Epidermal melanocyte (primary cell): ENCODE data around the gene E2F4.

Experiments
- DNase-seq: peaks from one replicate; pipeline ENCODE4 v3.0.0; 2011; ENCODE audit warnings: low spot score; ENCODE audit not compliant: insufficient read length

The E2F4 gene

GRCh38 chr16:67207249-67208091 is 15.5 kb downstream of the E2F4 start:
- no peak for DNase-seq

- DNase-seq: no peak
These were observed 16.4 kb downstream of the E2F4 start for GRCh38 chr16:67208154-67208896.

DNA sequence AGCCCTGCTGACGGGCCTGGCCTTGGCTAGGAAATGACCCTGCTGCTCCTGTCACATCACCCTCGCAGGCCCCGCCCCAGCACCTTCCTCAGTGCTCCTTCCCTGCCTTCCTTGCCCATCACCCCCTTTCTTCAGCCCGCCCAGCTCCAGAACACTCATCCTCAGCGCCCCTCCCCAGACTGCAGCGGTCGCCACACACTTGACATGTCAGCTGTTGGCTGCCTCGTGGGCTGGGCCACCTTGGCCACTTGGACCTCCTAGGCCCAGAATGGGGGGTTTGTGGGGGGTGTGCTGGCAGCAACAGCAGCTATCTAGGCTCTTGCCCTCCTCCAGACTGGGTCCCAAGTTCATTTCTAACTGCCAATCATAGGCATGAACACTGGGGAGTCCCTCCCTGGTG is 17.6 kb downstream of the E2F4 start:
- no peak for DNase-seq

DNA sequence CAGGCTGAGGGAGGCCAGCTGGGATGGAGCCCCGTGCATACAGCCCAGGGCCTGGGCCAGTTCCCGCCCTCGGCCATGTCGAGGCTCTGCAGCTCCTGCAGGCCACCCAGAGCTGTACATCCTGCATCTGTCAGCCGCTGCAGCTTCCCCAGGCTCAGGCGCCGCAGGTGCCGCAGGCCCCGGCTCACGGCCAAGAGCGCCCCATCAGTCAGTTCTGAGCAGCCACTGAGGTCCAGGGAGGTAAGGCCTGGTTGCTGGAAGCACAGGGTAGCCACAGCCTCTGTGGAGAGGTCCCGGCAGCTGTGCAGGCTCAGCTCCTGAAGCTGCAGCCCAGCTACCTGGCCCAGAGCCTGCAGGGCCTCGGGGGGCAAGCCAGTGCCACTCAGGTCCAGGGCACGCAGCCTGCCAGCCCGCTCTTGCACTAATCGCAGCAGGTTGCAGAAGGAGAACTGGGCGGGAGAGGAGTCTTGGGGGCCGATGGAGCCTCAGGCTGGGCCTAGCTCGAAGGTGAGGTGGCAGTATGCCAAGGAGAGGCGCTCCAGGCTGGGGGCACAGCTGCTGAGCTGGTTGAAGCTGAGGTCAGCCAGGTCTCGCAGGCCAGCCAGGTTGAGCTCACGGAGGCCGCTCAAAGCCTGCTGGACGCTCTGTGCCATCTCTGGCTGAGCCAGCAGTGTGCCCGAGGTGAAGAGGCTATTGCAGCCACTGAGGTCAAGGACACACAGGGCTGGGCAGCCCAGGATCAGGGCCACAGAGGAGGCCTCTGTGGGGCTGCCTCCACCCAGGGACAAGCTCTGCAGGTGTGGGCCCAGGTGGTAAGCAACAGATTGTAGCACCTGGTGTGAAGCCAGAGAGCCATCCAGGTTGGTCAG is 18.3 kb downstream of the E2F4 start:
- DNase-seq: no peak

GRCh38 chr16:67211674-67212073 is 19.7 kb downstream of the E2F4 start:
- no peak for DNase-seq

DNA sequence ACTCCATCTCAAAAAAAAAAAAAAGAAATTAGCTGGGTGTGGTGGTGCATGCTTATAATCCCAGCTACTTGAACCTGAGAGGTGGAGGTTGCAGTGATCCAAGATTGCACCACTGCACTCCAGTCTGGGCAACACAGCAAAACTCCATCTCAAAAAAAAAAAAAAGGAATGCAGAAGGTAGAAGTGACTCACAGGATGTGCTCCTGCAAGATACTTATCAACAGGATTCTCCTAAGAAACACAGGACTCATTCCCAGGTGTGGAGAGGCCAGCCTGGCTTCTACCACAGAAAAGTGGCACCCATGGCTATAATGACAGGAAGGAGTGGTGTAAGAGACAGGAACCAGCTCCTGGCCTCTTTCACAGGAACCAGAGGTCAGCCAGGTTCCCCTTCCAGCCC is 20.8 kb downstream of the E2F4 start:
- no peak for DNase-seq

- DNase-seq: no peak
These were observed 21.5 kb downstream of the E2F4 start for GRCh38 chr16:67213197-67214019.

GRCh38 chr16:67215706-67216105 is 23.8 kb downstream of the E2F4 start:
- no peak for DNase-seq

GRCh38 chr16:67216612-67217490 is 24.9 kb downstream of the E2F4 start:
- DNase-seq: no peak

DNA sequence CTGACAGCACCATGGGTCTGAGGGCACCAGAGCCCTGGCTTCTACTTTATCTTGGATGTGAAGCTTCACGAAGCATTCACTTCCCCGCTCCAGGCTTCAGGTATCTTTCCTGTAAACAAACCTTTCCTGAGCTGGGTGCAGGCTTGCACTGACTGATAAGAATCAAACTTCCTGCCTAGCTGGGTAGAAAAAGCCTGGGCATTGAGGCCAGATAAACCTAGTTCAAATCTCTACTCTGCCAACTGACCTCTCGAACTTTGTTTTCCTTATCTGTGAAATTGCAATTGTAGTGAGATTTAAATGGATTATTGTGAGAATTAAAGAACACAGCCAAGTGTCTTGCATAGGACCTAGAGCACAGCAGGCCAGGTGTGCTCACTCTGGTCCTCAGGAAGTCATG is 32.0 kb downstream of the E2F4 start:
- no peak for DNase-seq

GRCh38 chr16:67226295-67226803 is 34.4 kb downstream of the E2F4 start:
- DNase-seq: no peak

DNA sequence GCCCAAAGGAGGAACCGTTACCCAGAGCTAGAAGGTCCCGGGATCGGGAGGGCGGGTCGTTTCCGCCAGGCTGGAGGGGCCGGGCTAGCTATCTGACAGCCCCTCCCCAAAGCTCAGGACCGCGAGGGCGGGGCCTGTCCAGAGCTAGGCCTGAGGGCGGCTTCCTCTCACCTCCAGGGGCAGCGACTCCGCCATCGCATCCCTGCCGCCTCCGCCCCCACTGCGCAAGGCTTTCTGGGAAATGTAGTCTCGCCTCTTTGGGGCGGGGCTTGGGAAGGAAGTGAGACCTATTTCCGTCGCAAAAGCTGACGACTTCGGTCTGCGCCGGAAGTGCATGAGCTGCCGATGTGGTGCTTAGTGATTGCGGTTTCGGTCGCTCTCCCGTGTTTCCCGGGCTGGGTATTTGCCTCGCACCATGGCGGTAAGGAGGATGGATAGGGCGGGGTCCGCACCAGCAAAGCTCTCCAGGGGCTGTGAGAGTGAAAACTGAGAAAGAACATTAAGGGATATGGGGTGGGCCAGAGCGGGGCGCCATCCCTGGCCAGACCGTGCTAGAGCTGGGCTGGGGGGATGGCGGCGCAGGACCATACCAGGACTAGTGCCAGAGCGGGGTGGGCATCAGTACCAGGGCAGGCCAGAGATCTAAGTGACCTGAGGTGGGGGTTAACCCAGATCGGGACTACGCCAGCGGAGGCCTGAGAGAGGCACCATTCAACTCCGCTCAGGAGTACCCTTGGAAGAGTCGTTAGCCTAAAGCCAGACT is 35.0 kb downstream of the E2F4 start, which contains the start of gene TMEM208:
TMEM208 (plus strand) TSS at position 327 of the 763 bp plus-strand sequence; CDS start at position 416, 89 bp downstream.
- peak; percentile 97 for DNase-seq

- DNase-seq: no peak
These were observed 35.6 kb downstream of the E2F4 start for GRCh38 chr16:67227567-67227921.

- no peak for DNase-seq
These were observed 36.3 kb downstream of the E2F4 start for GRCh38 chr16:67228034-67228785.

DNA sequence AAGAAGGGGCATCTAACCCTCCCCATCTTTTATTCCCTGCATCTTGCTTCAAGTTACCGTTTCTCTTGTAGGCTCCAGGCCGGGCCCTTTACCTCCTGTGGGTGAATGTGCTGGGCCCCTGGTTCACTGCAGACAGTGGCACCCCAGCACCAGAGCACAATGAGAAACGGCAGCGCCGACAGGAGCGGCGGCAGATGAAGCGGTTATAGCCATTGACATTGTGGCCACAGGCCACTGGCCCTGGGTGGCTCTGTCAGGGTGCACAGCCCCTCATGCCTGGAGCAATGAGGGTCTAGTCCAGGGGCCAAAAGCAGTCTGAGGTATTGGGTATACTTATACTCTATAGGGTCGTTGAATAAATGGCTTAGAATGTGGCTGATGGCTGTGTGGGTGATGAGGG is 37.0 kb downstream of the E2F4 start:
- no peak for DNase-seq

GRCh38 chr16:67229906-67230808 is 38.2 kb downstream of the E2F4 start:
- DNase-seq: no peak
